HG03103 (cell line): ENCODE measurements around the gene MYOG.

Experiments used
- ATAC-seq: cut with Tn5 transposase; IDR thresholded peaks from one replicate; pipeline ENCODE4 v1.9.1; 2021; ENCODE audit warnings: low read depth; ENCODE audit not compliant: unreplicated experiment

The MYOG gene

GRCh38 chr1:203085528-203086406 lies at the start of gene MYOG:
TSS of gene MYOG (minus strand) at chr1:203086012. CDS start at chr1:203085961, 51 bp downstream.
- ATAC-seq: no peak

GRCh38 chr1:203133970-203134725 lies 48.3 kb upstream of the MYOG start:
- no peak for ATAC-seq

DNA sequence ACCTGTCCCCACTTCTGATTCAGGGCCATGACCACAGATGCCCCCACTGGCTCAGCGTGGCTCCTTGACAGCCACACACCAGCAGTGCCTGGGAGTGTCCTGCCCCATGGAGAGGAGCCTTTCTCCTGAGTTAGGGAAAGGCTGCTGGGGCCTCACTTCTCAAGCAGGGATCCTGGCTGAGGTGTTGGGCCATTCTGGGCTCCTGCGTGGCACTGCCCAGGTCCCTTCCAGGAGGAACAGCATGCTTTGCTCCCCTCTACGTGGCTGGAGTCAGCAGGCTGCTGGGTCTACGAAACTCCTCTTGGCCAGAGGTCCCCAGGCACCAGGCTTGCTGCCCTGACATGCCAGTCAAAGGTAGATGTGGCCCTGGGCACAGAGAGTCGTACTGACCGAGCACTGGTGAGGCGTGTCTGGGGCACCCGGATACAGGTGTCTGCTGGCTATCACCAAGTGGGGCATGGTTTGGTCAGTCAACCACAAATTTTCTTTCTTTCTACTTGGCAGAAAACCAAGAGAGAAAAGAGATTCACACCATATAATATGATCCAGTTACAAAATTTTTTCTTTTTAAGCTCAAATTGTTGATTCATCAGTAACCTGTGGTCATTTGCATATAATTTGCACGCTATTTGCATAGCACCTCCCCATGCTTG lies 45.9 kb upstream of the MYOG start:
- no peak for ATAC-seq

- ATAC-seq: no peak
Measured at GRCh38 chr1:203130358-203130985, 44.7 kb upstream of the MYOG start.

GRCh38 chr1:203129501-203130231 lies 43.9 kb upstream of the MYOG start:
- no peak for ATAC-seq

DNA sequence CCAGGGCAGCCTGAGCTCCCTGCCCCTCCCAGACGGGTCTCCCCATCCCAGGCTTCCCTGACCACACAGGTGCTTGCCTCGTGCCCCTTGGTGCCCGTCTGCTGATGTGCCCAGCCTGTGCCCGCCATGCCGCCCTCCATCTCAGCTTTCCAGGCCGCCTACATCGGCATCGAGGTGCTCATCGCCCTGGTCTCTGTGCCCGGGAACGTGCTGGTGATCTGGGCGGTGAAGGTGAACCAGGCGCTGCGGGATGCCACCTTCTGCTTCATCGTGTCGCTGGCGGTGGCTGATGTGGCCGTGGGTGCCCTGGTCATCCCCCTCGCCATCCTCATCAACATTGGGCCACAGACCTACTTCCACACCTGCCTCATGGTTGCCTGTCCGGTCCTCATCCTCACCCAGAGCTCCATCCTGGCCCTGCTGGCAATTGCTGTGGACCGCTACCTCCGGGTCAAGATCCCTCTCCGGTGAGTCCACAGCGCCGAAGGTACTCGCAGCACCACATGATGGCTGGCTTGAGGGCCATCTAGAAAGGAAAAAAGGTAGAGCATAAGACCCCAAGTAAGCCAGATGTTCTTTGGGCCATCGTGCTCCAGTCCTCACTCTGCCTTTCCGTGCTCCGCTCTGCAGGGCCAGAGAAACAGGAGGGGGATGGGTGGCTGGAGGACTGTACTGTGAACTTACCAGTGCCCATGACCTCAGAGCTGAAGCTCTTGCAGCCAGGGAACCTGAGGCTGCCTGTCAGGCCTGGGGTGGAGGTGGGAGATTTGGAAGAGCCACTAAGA lies 43.1 kb upstream of the MYOG start:
- ATAC-seq: no peak

DNA sequence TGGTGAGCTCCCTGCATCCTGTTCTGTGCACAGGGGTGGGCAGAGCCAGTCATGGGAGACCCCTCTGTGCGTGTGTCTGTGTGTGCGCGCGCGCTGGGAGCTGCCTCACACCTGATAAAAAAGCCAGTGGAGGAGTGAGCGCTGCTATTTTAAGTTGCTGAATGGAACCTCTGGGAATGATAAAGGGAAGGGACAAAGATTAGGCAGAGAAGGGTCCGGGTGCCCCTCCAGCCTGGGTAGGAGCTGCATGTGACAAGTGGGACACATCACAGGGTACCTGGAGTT lies 42.6 kb upstream of the MYOG start:
- no peak for ATAC-seq

- ATAC-seq: no peak
Measured at GRCh38 chr1:203127666-203128430, 42.0 kb upstream of the MYOG start, which contains the start of gene ADORA1. TSS of gene ADORA1 (plus strand) at chr1:203127726. CDS start at chr1:203128842, 1,116 bp downstream.

DNA sequence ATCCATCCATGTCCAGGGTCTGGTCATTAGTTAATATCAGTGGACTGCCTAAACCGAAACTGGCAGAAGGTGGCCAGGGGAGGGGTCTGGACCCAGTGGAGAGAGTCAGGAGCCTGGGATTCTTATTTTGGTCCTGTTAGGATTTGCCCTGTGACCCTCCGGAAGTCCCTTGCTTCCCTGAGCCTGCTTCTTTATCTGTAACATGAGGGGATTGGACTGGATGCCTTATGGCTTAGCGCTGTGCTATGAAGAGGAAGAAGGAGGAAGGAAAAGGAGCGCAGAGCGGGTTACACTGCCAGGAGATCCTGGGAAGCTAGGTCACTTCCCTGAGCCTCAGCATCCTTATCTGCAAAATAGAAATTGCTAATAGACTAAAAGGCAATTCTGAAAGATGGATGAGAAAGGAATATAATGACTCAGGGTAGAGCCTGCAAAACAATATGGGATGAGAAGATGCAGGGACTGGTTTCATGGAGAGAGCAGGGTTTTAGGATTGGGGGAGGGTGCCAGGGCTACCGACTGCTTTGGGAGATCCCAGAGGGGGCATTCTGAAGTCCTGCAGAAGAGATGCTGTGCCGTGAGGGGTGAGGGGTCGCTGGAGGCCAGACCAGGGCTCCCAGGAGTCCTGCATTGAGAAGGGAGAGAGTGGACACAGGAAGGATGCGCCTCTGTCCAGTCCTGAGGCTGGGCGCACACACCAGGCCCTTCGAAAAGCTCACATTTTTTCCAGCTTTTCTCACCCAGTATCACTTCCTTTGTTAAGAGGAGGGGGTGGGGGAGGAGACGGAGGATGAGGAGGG lies 41.3 kb upstream of the MYOG start:
- ATAC-seq: no peak

GRCh38 chr1:203126151-203126865 lies 40.5 kb upstream of the MYOG start:
- ATAC-seq: no peak

DNA sequence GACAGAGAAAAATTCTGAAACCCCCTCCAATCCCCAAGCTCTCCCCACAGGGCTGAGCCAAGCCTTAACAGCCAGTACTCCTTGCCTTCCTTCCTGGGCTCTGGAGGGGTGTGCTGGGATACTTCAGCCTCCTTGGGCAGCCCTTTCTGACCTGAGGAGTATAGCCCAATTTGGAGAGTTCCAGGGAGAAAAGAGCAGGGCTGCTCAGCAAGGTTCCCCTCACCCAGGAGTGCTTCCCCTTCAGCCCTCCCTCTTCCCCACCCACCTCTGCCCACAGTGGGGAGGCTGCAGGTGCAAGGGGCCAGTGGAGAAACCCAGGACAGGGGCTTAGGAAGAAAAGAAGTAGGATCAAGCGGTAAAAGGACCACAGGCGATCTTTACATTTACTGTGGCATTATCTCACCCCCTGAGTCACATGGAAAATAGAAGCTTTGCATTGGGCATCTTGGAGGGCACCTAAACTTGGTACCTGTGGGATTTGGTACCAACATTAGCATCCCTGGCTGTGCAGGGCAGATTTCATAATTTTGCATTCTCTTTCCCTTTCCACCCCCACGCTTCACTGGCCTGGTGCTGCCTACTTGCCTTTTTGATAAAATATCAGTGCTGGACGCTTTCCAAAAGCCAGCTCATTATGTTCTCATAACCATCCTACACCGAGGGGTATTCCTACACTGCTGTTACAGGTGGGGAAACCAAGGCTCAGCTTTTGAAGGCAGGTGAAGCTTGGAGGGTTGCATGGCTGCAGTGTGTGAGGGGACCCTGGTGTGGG lies 38.9 kb upstream of the MYOG start:
- no peak for ATAC-seq

DNA sequence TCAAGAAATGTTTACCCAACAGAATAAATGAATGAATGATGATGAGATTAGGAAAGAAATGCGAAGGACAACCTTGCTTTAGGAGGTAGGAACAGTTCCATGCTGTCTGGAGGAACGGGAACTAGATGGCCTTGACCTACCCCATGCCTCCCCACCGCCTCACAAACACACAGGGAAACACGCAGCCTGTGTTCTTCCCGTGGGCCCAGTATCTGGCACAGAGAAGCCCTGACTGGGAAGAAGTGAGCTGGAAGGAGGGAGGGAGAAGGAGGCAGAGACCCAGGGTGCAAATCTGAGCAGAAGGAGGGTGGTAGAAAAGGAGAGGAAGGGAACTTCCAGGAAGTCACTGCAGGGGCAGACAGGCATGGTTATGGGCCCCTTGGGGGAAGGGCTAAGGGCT lies 38.2 kb upstream of the MYOG start:
- ATAC-seq: no peak

DNA sequence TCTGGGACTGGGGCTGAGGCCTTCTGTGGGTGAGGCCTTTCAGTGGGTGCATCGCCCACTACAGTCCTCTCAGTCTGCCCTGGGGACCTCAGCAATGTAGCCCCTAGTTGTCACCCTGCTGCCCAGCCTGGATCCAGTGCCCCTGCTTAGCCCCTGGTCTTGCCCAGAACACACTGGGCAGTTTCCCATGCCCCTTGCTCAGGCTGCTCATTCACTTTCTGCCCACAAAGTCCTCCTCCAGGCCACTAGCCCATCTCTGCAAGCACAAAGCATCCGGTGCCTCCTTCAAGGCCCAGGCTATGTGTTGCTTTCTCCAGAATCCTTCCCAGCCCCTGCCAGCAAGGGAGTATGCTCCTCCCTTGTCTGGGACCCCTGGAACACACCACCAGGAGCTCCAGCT lies 36.3 kb upstream of the MYOG start:
- ATAC-seq: no peak

- ATAC-seq: no peak
Measured at GRCh38 chr1:203121186-203122015, 35.6 kb upstream of the MYOG start.

DNA sequence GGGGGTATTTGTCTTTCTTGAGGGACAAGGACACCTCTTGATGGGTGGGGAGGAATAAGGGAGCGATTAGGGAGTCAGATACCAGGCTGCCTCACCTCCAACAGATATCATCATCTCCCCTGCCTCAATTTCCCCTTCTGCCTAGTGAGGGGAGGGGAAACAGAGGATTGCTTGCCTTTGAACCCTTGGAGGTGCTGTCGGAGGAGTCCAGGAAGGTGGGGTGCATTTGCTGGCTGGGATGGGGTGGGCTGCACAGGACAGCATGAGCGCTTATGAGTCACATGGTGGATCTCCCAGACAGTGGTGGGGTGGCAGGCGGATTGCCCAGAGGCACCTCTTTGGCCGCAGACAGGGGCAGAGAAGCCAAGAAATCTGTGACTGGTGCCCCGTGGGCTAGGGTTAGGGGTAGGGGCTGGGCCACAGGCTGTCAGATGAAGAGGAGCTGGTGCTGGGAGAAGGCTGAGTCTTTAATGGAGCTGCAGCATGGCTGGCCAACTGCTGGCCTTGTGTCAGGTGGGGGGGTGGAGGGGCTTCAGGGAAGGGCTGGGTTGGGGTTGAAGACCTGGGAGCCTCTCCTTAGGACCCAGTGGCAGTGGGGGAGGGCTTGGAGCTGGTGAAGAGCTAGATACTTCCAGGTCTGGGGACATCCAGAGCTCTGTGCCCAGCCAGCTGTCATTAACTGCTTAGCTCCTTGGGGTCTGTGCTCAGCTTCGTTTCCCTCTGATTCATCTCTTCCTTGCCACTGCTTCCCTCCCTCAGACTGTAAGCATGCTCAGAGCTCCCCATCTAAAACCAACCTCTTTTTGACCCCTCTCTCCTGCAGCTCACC lies 34.7 kb upstream of the MYOG start:
- no peak for ATAC-seq
